GM23338 (cell line): Measurements from ENCODE around the gene APC. TPM values are rescaled to one million over a fixed set of nuclear protein-coding genes. Genes with fewer than 3 reads are reported as not detected.

Experiments used
- ATAC-seq: fragments of 200-7000 bp; cut with Tn5 transposase; 3 replicates; pipeline ENCODE4 v1.9.1; 2020
- DNase-seq: peaks from one replicate; pipeline ENCODE4 v3.0.0-alpha.2; 2015; ENCODE audit warnings: low spot score
- H2AFZ ChIP-seq: fragments of 200-600 bp; sonication (generic); 2 replicates; pipeline ENCODE4 v1.8.0; 2016; ENCODE audit warnings: antibody characterized with exemption, mild to moderate bottlenecking, moderate library complexity
- H3F3A ChIP-seq: fragments of 200-600 bp; sonication (generic); replicated peaks from 2 replicates; pipeline ENCODE4 v1.8.0; 2017; ENCODE audit warnings: antibody characterized with exemption, mixed run types, low read depth
- H3K27ac ChIP-seq: fragments of 200-600 bp; sonication (generic); 2 replicates; pipeline ENCODE4 v1.6.1; 2016; ENCODE audit warnings: low read depth
- H3K27me3 ChIP-seq: fragments of 200-600 bp; sonication (generic); 2 replicates; pipeline ENCODE4 v1.8.0; 2016; ENCODE audit warnings: mild to moderate bottlenecking, mixed run types, moderate library complexity; ENCODE audit not compliant: insufficient read depth
- H3K36me3 ChIP-seq: fragments of 200-600 bp; sonication (generic); 2 replicates; pipeline ENCODE4 v1.8.0; 2016; ENCODE audit warnings: mild to moderate bottlenecking; ENCODE audit not compliant: insufficient read depth
- H3K4me1 ChIP-seq: fragments of 200-600 bp; sonication (generic); 2 replicates; pipeline ENCODE4 v1.8.0; 2016; ENCODE audit warnings: mild to moderate bottlenecking, moderate library complexity; ENCODE audit not compliant: insufficient read depth
- H3K4me2 ChIP-seq: fragments of 200-600 bp; sonication (generic); 2 replicates; pipeline ENCODE4 v1.7.1; 2017; ENCODE audit warnings: mixed run types
- H3K4me3 ChIP-seq: fragments of 200-600 bp; sonication (generic); 2 replicates; pipeline ENCODE4 v1.6.1; 2016; ENCODE audit warnings: mixed run types
- H3K79me2 ChIP-seq: fragments of 200-600 bp; sonication (generic); replicated peaks from 2 replicates; pipeline ENCODE4 v1.8.0; 2017; ENCODE audit warnings: mild to moderate bottlenecking; ENCODE audit not compliant: insufficient read depth
- H3K9me2 ChIP-seq: fragments of 200-600 bp; sonication (generic); 2 replicates; pipeline ENCODE4 v1.8.0; 2017; ENCODE audit not compliant: insufficient read depth
- H4K20me1 ChIP-seq: fragments of 200-600 bp; sonication (generic); replicated peaks from 2 replicates; pipeline ENCODE4 v1.8.0; 2017; ENCODE audit warnings: mild to moderate bottlenecking; ENCODE audit not compliant: insufficient read depth
- H3K27ac Mint-ChIP-seq: 2 replicates; pipeline ENCODE4 v1.8.0; 2020; ENCODE audit warnings: inconsistent platforms, mild to moderate bottlenecking, moderate library complexity, mixed read lengths
- H3K27me3 Mint-ChIP-seq: 3 replicates; pipeline ENCODE4 v1.8.0; 2022; ENCODE audit warnings: low read depth, mild to moderate bottlenecking, moderate library complexity, mixed read lengths, inconsistent platforms; ENCODE audit not compliant: insufficient read depth, poor library complexity
- H3K36me3 Mint-ChIP-seq: 3 replicates; pipeline ENCODE4 v1.8.0; 2021; ENCODE audit warnings: low read depth, mild to moderate bottlenecking, inconsistent platforms, moderate library complexity, mixed read lengths
- H3K4me1 Mint-ChIP-seq: 3 replicates; pipeline ENCODE4 v1.8.0; 2020; ENCODE audit warnings: mild to moderate bottlenecking, inconsistent platforms, mixed read lengths
- H3K4me3 Mint-ChIP-seq: 3 replicates; pipeline ENCODE4 v1.8.0; 2021; ENCODE audit warnings: moderate library complexity, mild to moderate bottlenecking, inconsistent platforms, mixed read lengths
- H3K9me3 Mint-ChIP-seq: 3 replicates; pipeline ENCODE4 v1.8.0; 2020; ENCODE audit warnings: moderate library complexity, mild to moderate bottlenecking, inconsistent platforms, mixed read lengths
- CREB1 ChIP-seq: fragments of 250-450 bp; sonication (Bioruptor Pico); IDR thresholded peaks from 2 replicates; pipeline ENCODE4 v1.5.0; 2020; ENCODE audit warnings: low read depth, mild to moderate bottlenecking, moderate library complexity
- EZH2phosphoT487 ChIP-seq: fragments of 200-600 bp; sonication (generic); IDR thresholded peaks from one replicate; pipeline ENCODE4 v1.8.1; 2018; ENCODE audit warnings: antibody characterized with exemption; ENCODE audit not compliant: unreplicated experiment
- JUNB ChIP-seq: IDR thresholded peaks from one replicate; pipeline ENCODE4 v1.6.1; 2016; ENCODE audit warnings: antibody characterized with exemption; ENCODE audit not compliant: unreplicated experiment
- STAT1 ChIP-seq: IDR thresholded peaks from one replicate; pipeline ENCODE4 v1.6.1; 2016; ENCODE audit warnings: antibody characterized with exemption; ENCODE audit not compliant: unreplicated experiment
- ZNF331 ChIP-seq: fragments of 250-450 bp; sonication (Bioruptor Pico); IDR thresholded peaks from 2 replicates; pipeline ENCODE4 v1.5.0; 2020; ENCODE audit warnings: low read depth, mild to moderate bottlenecking, moderate library complexity
- polyA plus RNA-seq: library from polyadenylated mRNA; unstranded; fragments of >200 nt; fragmentation: Nextera tagmentation; extraction: Ambion mirVana; gene quantifications from 2 replicates; pipeline ENCODE4 v1.2.1, GENCODE V29; 2016
- total RNA-seq: library from RNA; depleted of rRNA; stranded (reverse); fragments of >200 nt; shearing (Covaris generic); gene quantifications from 2 replicates; pipeline ENCODE4 v1.2.3, GENCODE V29; 2014
- TF ChIP-seq, protein P1 (sequence below): IDR thresholded peaks from one replicate; pipeline ENCODE4 v1.6.1; 2018; ENCODE audit warnings: antibody characterized with exemption; ENCODE audit not compliant: unreplicated experiment
- TF ChIP-seq, protein P2 (sequence below): fragments of 250-450 bp; sonication (Bioruptor Pico); IDR thresholded peaks from 2 replicates; pipeline ENCODE4 v1.5.0; 2020; ENCODE audit warnings: mild to moderate bottlenecking, moderate library complexity
- TF ChIP-seq, protein P3 (sequence below): IDR thresholded peaks from 2 replicates; pipeline ENCODE4 v1.6.1; 2016; ENCODE audit warnings: antibody characterized with exemption

Gene APC
- total and polyA plus RNA-seq, 2 experiments from 2014 or later: 42.4 to 62.9 TPM

DNA sequence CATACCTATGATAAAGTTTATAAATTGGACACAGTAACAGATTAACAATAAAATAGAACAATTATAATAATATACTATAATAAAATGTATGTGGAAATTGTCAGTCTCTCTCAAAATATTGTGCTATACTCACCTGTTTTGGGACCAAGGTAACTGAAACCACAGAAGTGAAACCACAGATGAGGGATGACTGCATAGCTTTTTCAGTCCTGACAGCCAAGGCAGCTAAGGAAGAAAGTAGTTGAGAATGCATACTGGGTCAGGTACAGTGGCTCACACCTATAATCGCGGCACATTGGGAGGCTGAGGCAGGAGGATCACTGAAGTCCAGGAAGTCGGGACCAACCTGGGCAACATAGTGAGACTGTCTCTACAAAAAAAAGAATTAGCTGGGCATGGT lies 132.3 kb downstream of the APC start:
- no peak overlapping the region for H3K4me3 Mint-ChIP-seq
- peaks cover 77% of the 10 kb centered on the region for H3K36me3 Mint-ChIP-seq
- DNase-seq: no peak
- Histone ChIP-seq H3K36me3 (peaks cover 27% of the 10 kb centered on the region), H4K20me1 (peaks cover 25% of the 10 kb centered on the region), H3K4me3 (no peak overlapping the region), H3K27ac (no peak overlapping the region), H3F3A (no peaks in the 10 kb centered on the region), H3K79me2 (peaks cover 18% of the 10 kb centered on the region), H3K4me1 (0 out of 2 replicates have a peak, but pooled peaks cover 3% of the 10 kb centered on the region), H2AFZ (no peak overlapping the region), H3K27me3 (no peaks in the 10 kb centered on the region), H3K4me2 (no peak overlapping the region), H3K9me2 (no peaks in the 10 kb centered on the region)
- no peak for ATAC-seq
- H3K27ac Mint-ChIP-seq: no peak overlapping the region
- H3K9me3 Mint-ChIP-seq: no peaks in the 10 kb centered on the region
- TF ChIP-seq, protein P1, sequence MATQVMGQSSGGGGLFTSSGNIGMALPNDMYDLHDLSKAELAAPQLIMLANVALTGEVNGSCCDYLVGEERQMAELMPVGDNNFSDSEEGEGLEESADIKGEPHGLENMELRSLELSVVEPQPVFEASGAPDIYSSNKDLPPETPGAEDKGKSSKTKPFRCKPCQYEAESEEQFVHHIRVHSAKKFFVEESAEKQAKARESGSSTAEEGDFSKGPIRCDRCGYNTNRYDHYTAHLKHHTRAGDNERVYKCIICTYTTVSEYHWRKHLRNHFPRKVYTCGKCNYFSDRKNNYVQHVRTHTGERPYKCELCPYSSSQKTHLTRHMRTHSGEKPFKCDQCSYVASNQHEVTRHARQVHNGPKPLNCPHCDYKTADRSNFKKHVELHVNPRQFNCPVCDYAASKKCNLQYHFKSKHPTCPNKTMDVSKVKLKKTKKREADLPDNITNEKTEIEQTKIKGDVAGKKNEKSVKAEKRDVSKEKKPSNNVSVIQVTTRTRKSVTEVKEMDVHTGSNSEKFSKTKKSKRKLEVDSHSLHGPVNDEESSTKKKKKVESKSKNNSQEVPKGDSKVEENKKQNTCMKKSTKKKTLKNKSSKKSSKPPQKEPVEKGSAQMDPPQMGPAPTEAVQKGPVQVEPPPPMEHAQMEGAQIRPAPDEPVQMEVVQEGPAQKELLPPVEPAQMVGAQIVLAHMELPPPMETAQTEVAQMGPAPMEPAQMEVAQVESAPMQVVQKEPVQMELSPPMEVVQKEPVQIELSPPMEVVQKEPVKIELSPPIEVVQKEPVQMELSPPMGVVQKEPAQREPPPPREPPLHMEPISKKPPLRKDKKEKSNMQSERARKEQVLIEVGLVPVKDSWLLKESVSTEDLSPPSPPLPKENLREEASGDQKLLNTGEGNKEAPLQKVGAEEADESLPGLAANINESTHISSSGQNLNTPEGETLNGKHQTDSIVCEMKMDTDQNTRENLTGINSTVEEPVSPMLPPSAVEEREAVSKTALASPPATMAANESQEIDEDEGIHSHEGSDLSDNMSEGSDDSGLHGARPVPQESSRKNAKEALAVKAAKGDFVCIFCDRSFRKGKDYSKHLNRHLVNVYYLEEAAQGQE: no peak
- H3K4me1 Mint-ChIP-seq: no peaks in the 10 kb centered on the region; the same call in 2 of the 3 replicates
- peaks cover 2% of the 10 kb centered on the region for H3K27me3 Mint-ChIP-seq

DNA sequence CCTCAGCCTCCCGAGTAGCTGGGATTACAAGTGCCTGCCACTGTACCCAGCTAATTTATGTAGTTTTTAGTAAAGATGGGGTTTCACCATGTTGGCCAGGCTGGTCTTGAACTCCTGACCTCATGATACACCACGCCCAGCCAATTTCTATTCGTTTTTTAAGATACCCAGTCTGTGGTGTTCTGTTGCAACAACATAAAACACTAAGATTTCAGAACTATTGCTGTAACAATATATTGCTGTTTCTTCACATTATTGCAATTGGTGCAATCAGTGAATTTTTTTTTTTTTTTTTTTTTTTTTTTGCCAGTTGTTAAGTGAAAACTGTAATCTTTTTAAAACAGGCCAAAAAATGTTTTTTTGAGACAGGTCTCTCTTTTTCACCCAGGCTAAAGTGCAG lies 133.3 kb downstream of the APC start:
- peaks cover 23% of the 10 kb centered on the region for H3K36me3 ChIP-seq
- TF ChIP-seq EZH2phosphoT487 (no peak), ZNF331 (CRISPR knock-in tag) (no peak), STAT1 (no peak), CREB1 (CRISPR knock-in tag) (no peak), JUNB (no peak)
- TF ChIP-seq, protein P2, sequence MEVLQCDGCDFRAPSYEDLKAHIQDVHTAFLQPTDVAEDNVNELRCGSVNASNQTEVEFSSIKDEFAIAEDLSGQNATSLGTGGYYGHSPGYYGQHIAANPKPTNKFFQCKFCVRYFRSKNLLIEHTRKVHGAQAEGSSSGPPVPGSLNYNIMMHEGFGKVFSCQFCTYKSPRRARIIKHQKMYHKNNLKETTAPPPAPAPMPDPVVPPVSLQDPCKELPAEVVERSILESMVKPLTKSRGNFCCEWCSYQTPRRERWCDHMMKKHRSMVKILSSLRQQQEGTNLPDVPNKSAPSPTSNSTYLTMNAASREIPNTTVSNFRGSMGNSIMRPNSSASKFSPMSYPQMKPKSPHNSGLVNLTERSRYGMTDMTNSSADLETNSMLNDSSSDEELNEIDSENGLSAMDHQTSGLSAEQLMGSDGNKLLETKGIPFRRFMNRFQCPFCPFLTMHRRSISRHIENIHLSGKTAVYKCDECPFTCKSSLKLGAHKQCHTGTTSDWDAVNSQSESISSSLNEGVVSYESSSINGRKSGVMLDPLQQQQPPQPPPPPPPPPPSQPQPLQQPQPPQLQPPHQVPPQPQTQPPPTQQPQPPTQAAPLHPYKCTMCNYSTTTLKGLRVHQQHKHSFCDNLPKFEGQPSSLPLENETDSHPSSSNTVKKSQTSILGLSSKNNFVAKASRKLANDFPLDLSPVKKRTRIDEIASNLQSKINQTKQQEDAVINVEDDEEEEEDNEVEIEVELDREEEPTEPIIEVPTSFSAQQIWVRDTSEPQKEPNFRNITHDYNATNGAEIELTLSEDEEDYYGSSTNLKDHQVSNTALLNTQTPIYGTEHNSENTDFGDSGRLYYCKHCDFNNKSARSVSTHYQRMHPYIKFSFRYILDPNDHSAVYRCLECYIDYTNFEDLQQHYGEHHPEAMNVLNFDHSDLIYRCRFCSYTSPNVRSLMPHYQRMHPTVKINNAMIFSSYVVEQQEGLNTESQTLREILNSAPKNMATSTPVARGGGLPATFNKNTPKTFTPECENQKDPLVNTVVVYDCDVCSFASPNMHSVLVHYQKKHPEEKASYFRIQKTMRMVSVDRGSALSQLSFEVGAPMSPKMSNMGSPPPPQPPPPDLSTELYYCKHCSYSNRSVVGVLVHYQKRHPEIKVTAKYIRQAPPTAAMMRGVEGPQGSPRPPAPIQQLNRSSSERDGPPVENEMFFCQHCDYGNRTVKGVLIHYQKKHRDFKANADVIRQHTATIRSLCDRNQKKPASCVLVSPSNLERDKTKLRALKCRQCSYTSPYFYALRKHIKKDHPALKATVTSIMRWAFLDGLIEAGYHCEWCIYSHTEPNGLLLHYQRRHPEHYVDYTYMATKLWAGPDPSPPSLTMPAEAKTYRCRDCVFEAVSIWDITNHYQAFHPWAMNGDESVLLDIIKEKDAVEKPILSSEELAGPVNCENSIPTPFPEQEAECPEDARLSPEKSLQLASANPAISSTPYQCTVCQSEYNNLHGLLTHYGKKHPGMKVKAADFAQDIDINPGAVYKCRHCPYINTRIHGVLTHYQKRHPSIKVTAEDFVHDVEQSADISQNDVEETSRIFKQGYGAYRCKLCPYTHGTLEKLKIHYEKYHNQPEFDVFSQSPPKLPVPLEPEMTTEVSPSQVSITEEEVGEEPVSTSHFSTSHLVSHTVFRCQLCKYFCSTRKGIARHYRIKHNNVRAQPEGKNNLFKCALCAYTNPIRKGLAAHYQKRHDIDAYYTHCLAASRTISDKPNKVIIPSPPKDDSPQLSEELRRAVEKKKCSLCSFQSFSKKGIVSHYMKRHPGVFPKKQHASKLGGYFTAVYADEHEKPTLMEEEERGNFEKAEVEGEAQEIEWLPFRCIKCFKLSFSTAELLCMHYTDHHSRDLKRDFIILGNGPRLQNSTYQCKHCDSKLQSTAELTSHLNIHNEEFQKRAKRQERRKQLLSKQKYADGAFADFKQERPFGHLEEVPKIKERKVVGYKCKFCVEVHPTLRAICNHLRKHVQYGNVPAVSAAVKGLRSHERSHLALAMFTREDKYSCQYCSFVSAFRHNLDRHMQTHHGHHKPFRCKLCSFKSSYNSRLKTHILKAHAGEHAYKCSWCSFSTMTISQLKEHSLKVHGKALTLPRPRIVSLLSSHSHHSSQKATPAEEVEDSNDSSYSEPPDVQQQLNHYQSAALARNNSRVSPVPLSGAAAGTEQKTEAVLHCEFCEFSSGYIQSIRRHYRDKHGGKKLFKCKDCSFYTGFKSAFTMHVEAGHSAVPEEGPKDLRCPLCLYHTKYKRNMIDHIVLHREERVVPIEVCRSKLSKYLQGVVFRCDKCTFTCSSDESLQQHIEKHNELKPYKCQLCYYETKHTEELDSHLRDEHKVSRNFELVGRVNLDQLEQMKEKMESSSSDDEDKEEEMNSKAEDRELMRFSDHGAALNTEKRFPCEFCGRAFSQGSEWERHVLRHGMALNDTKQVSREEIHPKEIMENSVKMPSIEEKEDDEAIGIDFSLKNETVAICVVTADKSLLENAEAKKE (CRISPR knock-in tag): no peak
- TF ChIP-seq, protein P3, sequence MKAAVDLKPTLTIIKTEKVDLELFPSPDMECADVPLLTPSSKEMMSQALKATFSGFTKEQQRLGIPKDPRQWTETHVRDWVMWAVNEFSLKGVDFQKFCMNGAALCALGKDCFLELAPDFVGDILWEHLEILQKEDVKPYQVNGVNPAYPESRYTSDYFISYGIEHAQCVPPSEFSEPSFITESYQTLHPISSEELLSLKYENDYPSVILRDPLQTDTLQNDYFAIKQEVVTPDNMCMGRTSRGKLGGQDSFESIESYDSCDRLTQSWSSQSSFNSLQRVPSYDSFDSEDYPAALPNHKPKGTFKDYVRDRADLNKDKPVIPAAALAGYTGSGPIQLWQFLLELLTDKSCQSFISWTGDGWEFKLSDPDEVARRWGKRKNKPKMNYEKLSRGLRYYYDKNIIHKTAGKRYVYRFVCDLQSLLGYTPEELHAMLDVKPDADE: no peak

More for the DNA sequence above, 133.3 kb downstream of the APC start:
- ATAC-seq (no peak), DNase-seq (no peak)
- H3K4me1 Mint-ChIP-seq: peaks cover 5% of the 10 kb centered on the region
- H3K9me3 Mint-ChIP-seq: no peaks in the 10 kb centered on the region
- no peaks in the 10 kb centered on the region for H3F3A ChIP-seq
- H3K4me3 ChIP-seq: no peak overlapping the region
- no peak overlapping the region for H2AFZ ChIP-seq
- no peak overlapping the region for H3K4me2 ChIP-seq
- H3K27me3 Mint-ChIP-seq: peaks cover 7% of the 10 kb centered on the region
- no peaks in the 10 kb centered on the region for H3K9me2 ChIP-seq
- no peak overlapping the region for H3K4me3 Mint-ChIP-seq
- peaks cover 25% of the 10 kb centered on the region for H4K20me1 ChIP-seq
- H3K4me1 ChIP-seq: 0 out of 2 replicates have a peak, but pooled peaks cover 5% of the 10 kb centered on the region
- H3K79me2 ChIP-seq: peaks cover 11% of the 10 kb centered on the region
- no peaks in the 10 kb centered on the region for H3K27me3 ChIP-seq
- H3K27ac ChIP-seq: no peak overlapping the region
- no peak overlapping the region for H3K27ac Mint-ChIP-seq
- peaks cover 76% of the 10 kb centered on the region for H3K36me3 Mint-ChIP-seq
